DOHH2 (cell line): Measurements from ENCODE around the gene SUSD5.

Source experiments
- CTCF ChIP-seq: fragments of 200-600 bp; sonication (generic); IDR thresholded peaks from one replicate; pipeline ENCODE4 v1.5.1; 2014; ENCODE audit warnings: antibody characterized with exemption, mild to moderate bottlenecking, low read depth, low read length; ENCODE audit not compliant: poor library complexity, severe bottlenecking
- EZH2phosphoT487 ChIP-seq: fragments of 200-600 bp; sonication (generic); IDR thresholded peaks from 2 replicates; pipeline ENCODE4 v1.6.1; 2017; ENCODE audit warnings: borderline replicate concordance, mild to moderate bottlenecking, antibody characterized with exemption, low read length, moderate library complexity, mixed read lengths

GRCh38 chr3:33240261-33240660 is 21.7 kb upstream of the SUSD5 start:
- TF ChIP-seq CTCF (no peak), EZH2phosphoT487 (no peak)
